ENCODE results near the gene ARID1B. TPM values are rescaled to one million over a fixed set of nuclear protein-coding genes. Genes with fewer than 3 reads are reported as not detected.
A peak's percentile ranks its signal among the peaks of the same experiment; 100 is the strongest.

The ARID1B gene
- total RNA-seq, 1 donor from 2014 or later: 62.1 TPM

GRCh38 chr6:157239148-157239547 lies 462.0 kb downstream of the ARID1B start:
- Mint-ChIP-seq H3K4me1 (peaks cover 34% of the 10 kb centered on the region), H3K27ac (no peak overlapping the region), H3K27me3 (ENCODE audit: insufficient read depth, low read depth) (peaks cover 40% of the 10 kb centered on the region), H3K4me3 (no peak overlapping the region), H3K9me3 (peaks cover 9% of the 10 kb centered on the region), H3K36me3 (peaks cover 3% of the 10 kb centered on the region)
- H3F3A ChIP-seq (ENCODE audit: low read depth): peaks cover 14% of the 10 kb centered on the region
- no peak for TF ChIP-seq EZH2phosphoT487 (IDR thresholded peaks at IDR 0.05)
- TF ChIP-seq, protein P1, sequence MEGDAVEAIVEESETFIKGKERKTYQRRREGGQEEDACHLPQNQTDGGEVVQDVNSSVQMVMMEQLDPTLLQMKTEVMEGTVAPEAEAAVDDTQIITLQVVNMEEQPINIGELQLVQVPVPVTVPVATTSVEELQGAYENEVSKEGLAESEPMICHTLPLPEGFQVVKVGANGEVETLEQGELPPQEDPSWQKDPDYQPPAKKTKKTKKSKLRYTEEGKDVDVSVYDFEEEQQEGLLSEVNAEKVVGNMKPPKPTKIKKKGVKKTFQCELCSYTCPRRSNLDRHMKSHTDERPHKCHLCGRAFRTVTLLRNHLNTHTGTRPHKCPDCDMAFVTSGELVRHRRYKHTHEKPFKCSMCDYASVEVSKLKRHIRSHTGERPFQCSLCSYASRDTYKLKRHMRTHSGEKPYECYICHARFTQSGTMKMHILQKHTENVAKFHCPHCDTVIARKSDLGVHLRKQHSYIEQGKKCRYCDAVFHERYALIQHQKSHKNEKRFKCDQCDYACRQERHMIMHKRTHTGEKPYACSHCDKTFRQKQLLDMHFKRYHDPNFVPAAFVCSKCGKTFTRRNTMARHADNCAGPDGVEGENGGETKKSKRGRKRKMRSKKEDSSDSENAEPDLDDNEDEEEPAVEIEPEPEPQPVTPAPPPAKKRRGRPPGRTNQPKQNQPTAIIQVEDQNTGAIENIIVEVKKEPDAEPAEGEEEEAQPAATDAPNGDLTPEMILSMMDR (IDR thresholded peaks at IDR 0.05): no peak
- TF ChIP-seq EZH2 (IDR thresholded peaks at IDR 0.05): no peak
- peaks cover 3% of the 10 kb centered on the region for H4K20me1 ChIP-seq (ENCODE audit: low read depth)
- no peaks in the 10 kb centered on the region for H3K9me3 ChIP-seq (ENCODE audit: low read depth)
- H3K79me2 ChIP-seq (ENCODE audit: low read depth): no peaks in the 10 kb centered on the region
- H3K4me1 ChIP-seq: peaks cover 19% of the 10 kb centered on the region
- no peak overlapping the region for H2AFZ ChIP-seq (replicated peaks)
- peaks cover 42% of the 10 kb centered on the region for H3K27me3 ChIP-seq
- DNase-seq (ENCODE audit: low spot score): no peak
- no peak overlapping the region for H3K4me3 ChIP-seq
- H3K4me2 ChIP-seq: no peak overlapping the region
- H3K9ac ChIP-seq: no peak overlapping the region
- H3K36me3 ChIP-seq: no peaks in the 10 kb centered on the region
- H3K27ac ChIP-seq: no peak overlapping the region

GRCh38 chr6:157239671-157240058 lies 462.5 kb downstream of the ARID1B start:
- Mint-ChIP-seq H3K9me3 (peaks cover 10% of the 10 kb centered on the region), H3K4me3 (no peak overlapping the region), H3K4me1 (peaks cover 36% of the 10 kb centered on the region), H3K27ac (no peak overlapping the region), H3K36me3 (peaks cover 2% of the 10 kb centered on the region), H3K27me3 (ENCODE audit: insufficient read depth, low read depth) (peaks cover 35% of the 10 kb centered on the region)
- TF ChIP-seq EZH2 (IDR thresholded peaks at IDR 0.05): no peak
- no peak overlapping the region for H3K27ac ChIP-seq
- no peak overlapping the region for H3K9ac ChIP-seq
- H3K9me3 ChIP-seq (ENCODE audit: low read depth): no peaks in the 10 kb centered on the region
- DNase-seq (ENCODE audit: low spot score): no peak
- peaks cover 14% of the 10 kb centered on the region for H3F3A ChIP-seq (ENCODE audit: low read depth)
- no peak overlapping the region for H2AFZ ChIP-seq (replicated peaks)
- no peak overlapping the region for H3K4me3 ChIP-seq
- H3K4me2 ChIP-seq: no peak overlapping the region
- peaks cover 19% of the 10 kb centered on the region for H3K4me1 ChIP-seq
- no peaks in the 10 kb centered on the region for H3K36me3 ChIP-seq
- H3K27me3 ChIP-seq: peaks cover 37% of the 10 kb centered on the region
- H3K79me2 ChIP-seq (ENCODE audit: low read depth): no peaks in the 10 kb centered on the region
- peaks cover 3% of the 10 kb centered on the region for H4K20me1 ChIP-seq (ENCODE audit: low read depth)

- H3K79me2 ChIP-seq (ENCODE audit: low read depth): no peaks in the 10 kb centered on the region
- H3K9me3 ChIP-seq (ENCODE audit: low read depth): no peaks in the 10 kb centered on the region
- peaks cover 28% of the 10 kb centered on the region for H3K27me3 Mint-ChIP-seq (ENCODE audit: insufficient read depth, low read depth)
- H3F3A ChIP-seq (ENCODE audit: low read depth): peaks cover 14% of the 10 kb centered on the region
- H3K4me3 Mint-ChIP-seq: no peak overlapping the region
- peaks cover 3% of the 10 kb centered on the region for H4K20me1 ChIP-seq (ENCODE audit: low read depth)
- no peak overlapping the region for H3K27ac ChIP-seq
- no peak overlapping the region for H2AFZ ChIP-seq (replicated peaks)
- H3K9me3 Mint-ChIP-seq: peaks cover 7% of the 10 kb centered on the region
- no peak overlapping the region for H3K4me2 ChIP-seq
- TF ChIP-seq EZH2 (IDR thresholded peaks at IDR 0.05): no peak
- no peak for TF ChIP-seq EZH2phosphoT487 (IDR thresholded peaks at IDR 0.05)
- no peaks in the 10 kb centered on the region for H3K36me3 Mint-ChIP-seq
- no peak overlapping the region for H3K27ac Mint-ChIP-seq
- H3K4me3 ChIP-seq: no peak overlapping the region
- H3K9ac ChIP-seq: no peak overlapping the region
- DNase-seq (ENCODE audit: low spot score): peak; percentile 55
- peaks cover 30% of the 10 kb centered on the region for H3K27me3 ChIP-seq
- peaks cover 19% of the 10 kb centered on the region for H3K4me1 ChIP-seq
- no peaks in the 10 kb centered on the region for H3K36me3 ChIP-seq
- H3K4me1 Mint-ChIP-seq: peaks cover 38% of the 10 kb centered on the region
Measured at GRCh38 chr6:157240059-157240959, 463.1 kb downstream of the ARID1B start.

- peaks cover 3% of the 10 kb centered on the region for H4K20me1 ChIP-seq (ENCODE audit: low read depth)
- no peaks in the 10 kb centered on the region for H3K36me3 Mint-ChIP-seq
- H3K27me3 ChIP-seq: peaks cover 24% of the 10 kb centered on the region
- peaks cover 19% of the 10 kb centered on the region for H3K4me1 ChIP-seq
- no peaks in the 10 kb centered on the region for H3K36me3 ChIP-seq
- no peak overlapping the region for H3K27ac ChIP-seq
- no peak overlapping the region for H3K9ac ChIP-seq
- no peaks in the 10 kb centered on the region for H3K79me2 ChIP-seq (ENCODE audit: low read depth)
- H3K9me3 ChIP-seq (ENCODE audit: low read depth): no peaks in the 10 kb centered on the region
- DNase-seq (ENCODE audit: low spot score): no peak
- no peak overlapping the region for H3K4me2 ChIP-seq
- peaks cover 39% of the 10 kb centered on the region for H3K4me1 Mint-ChIP-seq
- peaks cover 23% of the 10 kb centered on the region for H3K27me3 Mint-ChIP-seq (ENCODE audit: insufficient read depth, low read depth)
- TF ChIP-seq EZH2phosphoT487 (IDR thresholded peaks at IDR 0.05) (no peak), EZH2 (IDR thresholded peaks at IDR 0.05) (no peak)
- TF ChIP-seq, protein P1 (IDR thresholded peaks at IDR 0.05): no peak
- H3F3A ChIP-seq (ENCODE audit: low read depth): peaks cover 14% of the 10 kb centered on the region
- no peak overlapping the region for H2AFZ ChIP-seq (replicated peaks)
- H3K27ac Mint-ChIP-seq: no peak overlapping the region
- no peak overlapping the region for H3K4me3 ChIP-seq
- peaks cover 7% of the 10 kb centered on the region for H3K9me3 Mint-ChIP-seq
- H3K4me3 Mint-ChIP-seq: no peak overlapping the region
Measured at GRCh38 chr6:157240960-157241311, 463.8 kb downstream of the ARID1B start.

Data from neural progenitor cell (in vitro differentiated cells).